GM18858 (cell line): ENCODE results near the gene SOST.

Source experiments
- ATAC-seq: cut with Tn5 transposase; IDR thresholded peaks from one replicate; pipeline ENCODE4 v1.9.1; 2021; ENCODE audit not compliant: unreplicated experiment

SOST gene

GRCh38 chr17:43745541-43745940 lies 13.1 kb downstream of the SOST start:
- ATAC-seq, result no peak

GRCh38 chr17:43741636-43742035 lies 17.0 kb downstream of the SOST start:
- no peak for ATAC-seq

GRCh38 chr17:43740541-43740940 lies 18.1 kb downstream of the SOST start:
- no peak for ATAC-seq

- ATAC-seq, result no peak
These were observed 20.9 kb downstream of the SOST start for GRCh38 chr17:43737722-43738121.

GRCh38 chr17:43736389-43736788 lies 22.2 kb downstream of the SOST start:
- ATAC-seq, result no peak

- no peak for ATAC-seq
These were observed 24.2 kb downstream of the SOST start for GRCh38 chr17:43734376-43734775.

- ATAC-seq, result no peak
These were observed 24.6 kb downstream of the SOST start for GRCh38 chr17:43733956-43734355.

- no peak for ATAC-seq
These were observed 25.6 kb downstream of the SOST start for GRCh38 chr17:43732958-43733357.

GRCh38 chr17:43728081-43728480 lies 30.5 kb downstream of the SOST start:
- ATAC-seq, result no peak

- ATAC-seq, result no peak
These were observed 34.8 kb downstream of the SOST start for GRCh38 chr17:43723697-43724359.

GRCh38 chr17:43722870-43723665 lies 35.5 kb downstream of the SOST start:
- no peak for ATAC-seq

GRCh38 chr17:43722269-43722619 lies 36.3 kb downstream of the SOST start:
- no peak for ATAC-seq

GRCh38 chr17:43721537-43722268 lies 36.9 kb downstream of the SOST start:
- ATAC-seq, result no peak

GRCh38 chr17:43720311-43721060 lies 38.1 kb downstream of the SOST start:
- no peak for ATAC-seq

- ATAC-seq, result no peak
These were observed 39.0 kb downstream of the SOST start for GRCh38 chr17:43719578-43719977.

- no peak for ATAC-seq
These were observed 40.0 kb downstream of the SOST start for GRCh38 chr17:43718544-43718943.

GRCh38 chr17:43717913-43718312 lies 40.7 kb downstream of the SOST start:
- no peak for ATAC-seq

GRCh38 chr17:43714465-43715149 lies 44.0 kb downstream of the SOST start:
- ATAC-seq, result no peak

GRCh38 chr17:43713494-43714162 lies 45.0 kb downstream of the SOST start:
- no peak for ATAC-seq

- ATAC-seq, result no peak
These were observed 46.2 kb downstream of the SOST start for GRCh38 chr17:43712397-43712796.
